NCI-H146 (cell line): Measurements from ENCODE around the gene RBFOX1.
"Not testable (repeated sequence)": the region's sequence is repeated elsewhere in the genome, so short reads cannot be mapped to it uniquely, and the experiment has no call there.

Experiments
- DNase-seq: peaks from one replicate; lab custom pipeline; 2025; lab: John Stamatoyannopoulos, UW

RBFOX1 gene

GRCh38 chr16:7470344-7470743 is 137.7 kb downstream of the RBFOX1 start:
- no peak for DNase-seq

GRCh38 chr16:7471268-7471667 is 138.6 kb downstream of the RBFOX1 start:
- DNase-seq = no peak

- no peak for DNase-seq
Measured at GRCh38 chr16:7482032-7482431, 149.4 kb downstream of the RBFOX1 start.

DNA sequence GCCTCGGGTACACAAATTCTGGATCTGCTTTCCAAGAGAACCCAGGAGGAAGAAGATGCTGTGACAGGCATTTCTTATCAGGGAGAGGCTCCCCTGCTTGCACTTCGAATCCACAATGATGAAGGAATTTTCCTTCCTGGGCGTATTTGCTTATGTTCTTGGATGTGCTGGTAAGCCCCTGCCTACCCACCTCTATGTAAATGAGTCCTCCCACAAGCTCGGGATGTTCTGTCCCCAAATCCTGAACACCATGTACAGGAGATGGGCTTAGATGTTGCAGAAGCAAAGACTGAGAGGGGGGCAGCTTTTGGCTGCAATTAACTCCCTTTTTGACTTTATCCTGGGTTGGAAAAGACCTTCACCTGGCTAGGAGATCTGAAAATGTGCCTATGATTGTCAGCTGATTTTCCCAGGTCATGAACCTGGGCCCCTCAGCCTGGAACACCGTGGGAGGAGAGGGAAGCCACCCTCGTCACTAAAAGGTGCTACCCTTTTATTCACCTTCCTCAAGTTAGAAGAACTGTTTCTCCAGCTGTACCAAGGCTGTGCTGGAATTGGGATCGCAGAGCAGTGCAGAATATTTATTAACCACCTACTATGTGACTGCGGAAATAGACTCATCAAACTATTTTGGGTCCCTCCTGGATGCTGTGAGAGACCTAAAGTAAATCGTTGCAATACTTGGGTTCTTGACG is 150.1 kb downstream of the RBFOX1 start:
- DNase-seq = no peak

DNA sequence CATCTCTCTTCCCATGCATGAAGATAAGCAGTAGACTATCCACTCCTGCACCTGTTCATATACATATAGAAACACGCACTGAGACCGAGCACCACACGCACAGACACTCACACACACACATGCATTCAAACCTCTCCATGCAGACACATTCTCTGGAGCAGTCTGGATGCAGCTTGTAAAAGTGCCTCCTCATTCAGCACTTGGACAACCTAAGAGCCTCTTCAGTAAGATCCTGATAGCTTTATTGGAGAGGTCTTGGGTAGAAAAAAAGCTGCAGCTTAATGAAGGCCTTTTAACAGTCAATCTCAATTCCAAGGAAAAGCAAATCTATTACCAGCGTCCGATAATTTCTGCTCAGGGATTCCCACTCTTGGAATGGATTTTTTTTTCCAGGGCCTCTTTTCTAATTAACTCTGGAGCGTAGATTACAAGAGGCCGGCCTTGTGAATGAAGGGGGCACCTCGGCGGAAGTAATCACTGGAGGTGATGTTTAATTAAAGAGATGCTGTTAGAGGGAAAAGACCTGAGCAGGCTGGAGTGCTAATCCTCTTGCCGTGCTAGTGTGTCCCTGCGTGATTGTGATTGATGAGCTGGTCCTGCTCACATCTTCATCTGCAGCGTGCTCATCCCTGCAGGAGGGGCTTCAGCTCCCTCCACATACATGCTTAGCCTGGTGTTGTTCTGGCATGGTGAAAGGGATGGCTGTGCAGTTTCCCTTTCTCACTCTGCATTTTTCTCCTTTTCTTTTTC is 155.1 kb downstream of the RBFOX1 start:
- no peak for DNase-seq

DNA sequence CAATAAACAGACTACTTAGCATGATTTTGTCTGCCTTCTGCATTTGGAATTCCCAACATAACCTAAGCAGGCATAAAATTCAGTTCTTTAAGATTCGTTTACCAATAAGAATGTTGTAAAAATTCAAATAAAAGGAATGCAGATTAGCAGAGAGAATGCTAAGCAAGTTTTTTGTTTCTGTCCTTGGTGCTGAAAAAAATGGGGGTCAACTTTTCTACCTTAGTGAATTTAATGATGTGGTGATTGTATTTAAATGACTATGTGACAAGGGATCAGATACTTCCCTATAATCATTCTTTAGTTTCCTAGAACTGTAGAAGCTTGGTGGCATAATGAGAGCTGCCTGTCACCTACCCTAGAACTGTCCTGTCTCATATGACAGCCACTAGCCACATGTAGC is 159.5 kb downstream of the RBFOX1 start:
- DNase-seq = no peak

DNA sequence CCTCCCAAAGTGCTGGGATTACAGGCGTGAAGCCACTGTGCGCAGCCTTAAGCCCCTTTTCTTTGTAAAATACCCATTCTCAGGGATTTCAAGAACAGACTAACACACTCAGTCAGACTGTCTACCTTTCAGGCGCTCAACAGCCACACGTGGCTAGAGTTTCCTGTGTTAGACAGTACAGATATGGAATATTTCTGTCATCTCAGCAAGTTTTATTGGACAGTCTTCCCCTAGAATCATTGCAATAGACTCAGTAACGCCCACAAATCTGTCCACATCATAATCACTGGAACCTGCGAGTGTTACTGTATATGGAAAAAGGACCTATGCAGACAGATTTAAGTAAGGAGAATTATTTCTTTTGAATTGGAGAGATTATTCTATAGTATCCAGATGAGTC is 160.5 kb downstream of the RBFOX1 start:
- DNase-seq = no peak

DNA sequence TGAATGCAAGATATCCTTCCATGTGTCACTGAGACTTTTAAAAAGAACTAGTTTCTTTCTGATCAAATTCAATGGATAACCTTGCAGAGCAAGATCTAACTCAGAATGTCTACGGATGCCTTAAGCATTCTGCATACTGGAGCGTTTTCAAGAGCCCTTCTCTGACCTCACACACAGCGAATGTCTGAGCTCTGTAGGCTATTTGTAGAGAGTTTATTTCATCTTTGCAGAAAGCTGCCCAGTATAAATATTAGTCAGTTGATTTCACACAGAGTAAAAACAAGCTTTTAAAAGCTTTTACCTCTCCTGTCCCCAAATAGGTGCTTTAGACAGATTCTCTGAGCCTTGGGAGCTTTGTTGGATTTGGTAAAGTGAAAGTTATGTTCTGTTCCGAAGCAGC is 165.0 kb downstream of the RBFOX1 start:
- DNase-seq = no peak

DNA sequence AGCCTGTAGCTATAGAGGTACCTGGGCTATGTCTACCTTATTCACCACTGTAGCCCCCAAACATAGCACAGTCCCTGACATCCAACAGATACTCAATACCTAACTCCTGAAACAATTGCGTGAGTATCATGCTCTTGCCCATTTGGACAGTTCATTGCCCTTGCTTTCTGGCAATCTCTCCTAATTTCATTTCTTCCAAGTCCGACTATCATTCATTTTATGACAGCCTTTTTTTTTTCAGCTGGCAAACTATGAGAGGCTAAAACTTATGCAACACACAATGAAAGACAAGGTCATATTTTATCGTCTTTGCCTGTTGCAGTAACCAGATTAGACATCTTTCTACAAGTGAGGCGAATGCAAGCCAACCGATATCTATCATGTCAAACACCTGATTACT is 169.2 kb downstream of the RBFOX1 start:
- no peak for DNase-seq

GRCh38 chr16:7502591-7503157 is 170.0 kb downstream of the RBFOX1 start:
- DNase-seq = not testable (repeated sequence)

- DNase-seq = no peak
Measured at GRCh38 chr16:7503666-7504065, 171.0 kb downstream of the RBFOX1 start.

DNA sequence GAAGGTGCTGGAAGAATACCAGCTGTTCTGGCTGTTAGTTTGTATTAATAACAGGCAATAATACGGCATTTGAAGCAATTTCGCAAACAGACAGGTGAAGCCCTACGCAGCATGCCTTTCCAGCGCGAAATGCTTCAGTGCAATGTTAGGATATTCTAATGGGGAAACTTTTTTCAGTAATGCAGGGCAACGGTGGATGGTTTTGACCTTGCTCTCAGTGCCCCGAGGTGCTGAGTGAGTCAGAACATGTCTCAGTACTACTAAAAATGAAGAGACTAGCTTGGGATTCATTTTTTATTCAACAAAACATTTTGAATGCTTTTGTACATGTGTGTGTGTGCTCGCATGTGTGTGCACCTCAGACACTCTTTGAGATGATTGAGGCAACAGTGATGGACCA is 172.2 kb downstream of the RBFOX1 start:
- no peak for DNase-seq

DNA sequence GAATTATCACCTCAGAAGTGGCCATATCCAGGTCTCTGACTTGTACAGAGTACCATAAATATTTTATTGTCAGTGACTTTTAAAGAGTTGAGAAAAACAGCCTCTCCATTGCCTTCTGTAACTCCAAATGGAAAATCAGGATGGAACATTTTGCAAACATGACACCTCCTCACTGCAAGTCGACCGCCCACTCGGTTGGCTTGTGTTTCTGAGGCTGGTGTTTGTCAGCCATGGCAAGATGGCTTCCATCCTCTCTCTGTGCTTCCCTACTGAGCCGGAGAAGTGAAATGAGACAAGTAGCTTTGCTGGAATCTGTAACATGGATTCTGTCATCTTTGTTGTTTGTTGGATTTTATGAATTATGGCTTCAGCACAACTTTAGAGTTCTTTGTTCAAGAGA is 172.8 kb downstream of the RBFOX1 start:
- no peak for DNase-seq

- DNase-seq = no peak
Measured at GRCh38 chr16:7506363-7506762, 173.7 kb downstream of the RBFOX1 start.

- no peak for DNase-seq
Measured at GRCh38 chr16:7508656-7509055, 176.0 kb downstream of the RBFOX1 start.

GRCh38 chr16:7509963-7510601 is 177.4 kb downstream of the RBFOX1 start:
- DNase-seq = no peak

DNA sequence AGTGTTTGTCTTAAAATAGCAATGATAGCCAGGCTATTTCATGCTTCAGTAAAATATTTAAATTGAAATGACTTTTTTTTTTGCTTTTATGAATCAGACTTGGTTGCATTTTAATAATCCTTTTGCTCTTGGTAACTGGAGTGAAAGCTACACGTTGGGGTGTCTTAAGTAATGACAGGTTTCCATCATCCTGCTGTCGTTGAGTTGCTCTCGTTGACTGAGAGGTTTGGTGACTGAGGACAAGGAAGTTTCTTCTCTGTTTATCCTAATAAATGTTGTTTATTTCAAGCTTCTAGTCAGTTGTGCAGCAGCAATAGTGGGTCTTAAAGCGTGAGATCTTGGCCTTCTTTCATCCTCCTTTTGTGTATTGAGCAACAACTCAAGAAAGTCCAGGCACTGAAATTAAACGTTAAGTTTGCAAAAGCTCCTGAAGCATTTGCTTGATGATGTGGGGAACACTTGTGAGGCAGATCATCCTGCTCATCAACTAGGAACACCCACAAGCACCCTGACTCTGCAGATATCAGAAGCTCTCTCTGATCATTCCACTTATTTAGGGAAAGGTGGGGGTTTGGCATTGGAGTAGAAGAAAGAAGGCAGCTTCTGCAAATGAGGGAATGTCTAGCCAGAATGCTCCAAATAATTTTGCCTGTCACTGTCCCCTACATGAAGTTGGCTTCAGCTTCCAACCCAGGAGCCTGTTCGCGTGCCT is 179.1 kb downstream of the RBFOX1 start:
- DNase-seq = no peak

DNA sequence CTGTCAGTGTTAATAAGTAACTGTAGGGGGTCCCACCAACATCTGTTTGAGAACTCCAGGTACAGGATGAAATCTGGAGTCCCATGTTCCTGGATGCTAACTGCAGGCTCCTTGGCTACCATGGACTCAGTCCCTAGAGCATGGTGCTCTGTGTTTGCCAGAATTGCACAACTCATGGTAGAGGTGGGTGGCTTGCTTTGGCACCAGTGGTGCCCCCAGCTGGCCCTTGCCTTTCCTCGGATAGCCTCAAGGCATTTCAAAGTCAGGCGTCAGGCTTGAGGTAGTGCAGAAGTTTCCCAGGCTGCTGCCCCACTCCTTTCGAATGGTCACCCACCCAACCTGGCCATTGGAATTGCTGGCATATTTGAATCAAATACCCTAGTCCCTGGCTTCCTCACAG is 179.9 kb downstream of the RBFOX1 start:
- DNase-seq = no peak

DNA sequence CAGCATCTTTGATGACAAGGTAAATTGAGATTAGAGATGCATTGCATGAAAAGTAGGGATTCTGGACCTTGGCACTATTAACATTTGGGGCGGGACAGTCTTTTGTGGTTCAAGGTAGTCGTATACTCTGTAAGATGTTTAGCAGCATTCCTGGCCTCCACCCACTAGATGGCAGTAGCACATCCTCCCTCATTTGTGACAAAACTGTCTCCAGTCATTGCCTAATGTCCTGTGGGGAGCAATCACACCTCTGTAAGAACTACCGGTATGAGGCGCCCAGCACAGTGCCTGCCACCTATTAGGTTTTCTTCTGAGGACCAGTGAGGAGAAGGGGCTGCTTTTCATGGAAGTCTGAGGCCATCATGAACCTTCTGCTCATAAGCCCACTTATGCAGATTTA is 180.8 kb downstream of the RBFOX1 start:
- DNase-seq = no peak

GRCh38 chr16:7515543-7515942 is 182.9 kb downstream of the RBFOX1 start:
- DNase-seq = no peak

DNA sequence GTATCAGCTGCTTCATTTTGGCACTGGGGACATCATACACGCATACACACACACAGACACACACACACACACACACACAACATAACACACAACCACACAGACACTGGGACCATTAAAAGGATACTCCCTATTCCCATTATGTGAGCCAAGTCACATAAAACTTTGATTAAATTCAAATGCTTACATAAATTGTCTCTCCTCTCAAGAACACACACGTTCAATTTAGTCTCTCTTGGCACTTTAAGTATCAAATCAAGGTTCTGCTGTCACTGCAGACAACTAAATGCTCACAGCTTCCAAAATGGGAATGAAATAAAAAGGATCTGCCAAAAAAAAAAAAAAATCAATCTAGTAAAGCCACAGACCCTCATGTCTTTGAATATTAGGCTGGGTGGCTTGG is 184.9 kb downstream of the RBFOX1 start:
- no peak for DNase-seq

DNA sequence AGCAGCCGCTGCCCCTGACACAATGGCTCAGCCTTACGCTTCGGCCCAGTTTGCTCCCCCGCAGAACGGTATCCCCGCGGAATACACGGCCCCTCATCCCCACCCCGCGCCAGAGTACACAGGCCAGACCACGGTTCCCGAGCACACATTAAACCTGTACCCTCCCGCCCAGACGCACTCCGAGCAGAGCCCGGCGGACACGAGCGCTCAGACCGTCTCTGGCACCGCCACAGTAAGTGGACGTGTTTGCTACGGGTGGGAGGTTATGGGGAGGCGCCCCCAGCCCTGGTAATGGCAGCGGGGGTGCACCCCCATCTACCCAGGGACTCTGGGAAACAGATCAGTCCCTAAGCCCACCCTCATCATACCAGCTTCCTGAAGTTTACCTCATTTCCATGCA is 185.5 kb downstream of the RBFOX1 start:
- no peak for DNase-seq
